Erythroblast (primary cell): ENCODE measurements around the gene PRICKLE1.

ENCODE experiments used
- GATA1 ChIP-seq: IDR thresholded peaks from 2 replicates; pipeline ENCODE4 v1.6.1; 2011; ENCODE audit warnings: low read depth, mild to moderate bottlenecking, control low read depth, low read length, moderate library complexity
- POLR2A ChIP-seq: IDR thresholded peaks from 2 replicates; pipeline ENCODE4 v1.6.1; 2011; ENCODE audit warnings: mild to moderate bottlenecking, low read length

GRCh38 chr12:42582050-42582449 is 7.5 kb downstream of the PRICKLE1 start:
- TF ChIP-seq POLR2A = no peak
- no peak for TF ChIP-seq GATA1
